Measurements from ENCODE around the gene ME2.

GRCh38 chr18:50871846-50872245, 7.1 kb upstream of the ME2 start:
- no peak for TF ChIP-seq GATA2 (IDR thresholded peaks at IDR 0.05; ENCODE audit: low read depth, low read length)
- no peak for TF ChIP-seq GATA3 (IDR thresholded peaks at IDR 0.05; ENCODE audit: low read depth, low read length)

All from SH-SY5Y (cell line).